ENCODE results near the gene SMAD5. TPM values are rescaled to one million over a fixed set of nuclear protein-coding genes. Genes with fewer than 3 reads are reported as not detected.

The SMAD5 gene
- total RNA-seq, 1 donor from 2014 or later = 33.1 TPM

DNA sequence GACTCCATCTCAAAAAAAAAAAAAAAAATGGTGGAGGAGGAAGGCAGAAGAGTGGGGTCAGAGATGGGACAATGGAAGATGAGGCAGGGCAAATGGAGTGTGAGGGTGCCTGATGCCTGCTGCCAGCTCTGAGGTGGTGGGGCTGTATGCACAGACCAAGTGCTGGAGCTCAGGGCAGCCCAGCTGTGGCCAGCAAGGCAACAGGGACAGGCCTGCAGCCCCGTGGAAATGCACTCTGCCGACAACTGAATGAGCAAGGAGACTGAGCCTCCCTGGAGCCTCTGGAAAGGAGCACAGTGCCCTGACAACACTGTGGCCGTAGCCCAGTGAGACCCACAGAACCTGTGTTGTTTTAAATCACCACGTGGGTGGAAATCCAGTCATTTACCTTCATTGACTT, 83.2 kb downstream of the SMAD5 start:
- DNase-seq (ENCODE audit: low read depth, low spot score) = no peak

DNA sequence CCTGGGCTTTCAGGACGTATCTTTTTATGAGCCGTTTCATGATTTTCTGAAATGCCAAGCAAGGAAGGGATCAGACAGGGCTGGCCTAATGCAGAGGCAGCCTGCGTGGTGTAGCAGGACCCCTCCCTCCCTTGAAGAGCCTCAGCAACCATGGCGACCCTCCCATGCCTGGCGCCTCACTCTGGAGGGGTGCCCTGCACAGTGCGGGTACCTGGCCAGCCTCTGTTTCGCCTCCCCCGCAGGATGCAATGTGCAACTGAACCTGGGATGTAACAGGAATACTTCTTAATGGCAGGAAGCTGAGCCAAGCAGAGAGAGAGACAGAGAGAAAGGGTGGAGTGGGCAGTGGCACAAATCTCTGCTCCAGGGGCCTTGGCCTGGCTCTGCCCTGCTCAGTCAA, 83.6 kb downstream of the SMAD5 start:
- no peak for DNase-seq (ENCODE audit: low read depth, low spot score)

DNA sequence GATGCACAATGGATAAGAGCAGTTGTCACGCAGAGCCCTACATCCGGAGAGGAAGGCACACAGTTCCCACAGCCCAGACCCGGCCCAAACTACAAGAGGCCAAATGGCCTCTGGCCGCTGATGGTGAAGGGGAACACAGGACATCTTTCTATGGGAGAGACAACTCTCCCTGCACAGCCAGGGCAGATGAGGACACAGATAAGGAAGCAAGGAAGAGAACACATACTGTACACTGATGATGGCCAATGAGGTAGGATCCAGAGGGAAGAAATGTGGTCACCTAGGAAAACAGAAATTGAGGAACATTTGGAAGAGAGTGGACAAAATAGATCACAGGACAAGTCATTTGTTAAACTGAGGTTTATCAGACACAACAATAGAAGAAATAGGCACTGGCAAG, 88.7 kb downstream of the SMAD5 start:
- no peak for DNase-seq (ENCODE audit: low read depth, low spot score)

DNA sequence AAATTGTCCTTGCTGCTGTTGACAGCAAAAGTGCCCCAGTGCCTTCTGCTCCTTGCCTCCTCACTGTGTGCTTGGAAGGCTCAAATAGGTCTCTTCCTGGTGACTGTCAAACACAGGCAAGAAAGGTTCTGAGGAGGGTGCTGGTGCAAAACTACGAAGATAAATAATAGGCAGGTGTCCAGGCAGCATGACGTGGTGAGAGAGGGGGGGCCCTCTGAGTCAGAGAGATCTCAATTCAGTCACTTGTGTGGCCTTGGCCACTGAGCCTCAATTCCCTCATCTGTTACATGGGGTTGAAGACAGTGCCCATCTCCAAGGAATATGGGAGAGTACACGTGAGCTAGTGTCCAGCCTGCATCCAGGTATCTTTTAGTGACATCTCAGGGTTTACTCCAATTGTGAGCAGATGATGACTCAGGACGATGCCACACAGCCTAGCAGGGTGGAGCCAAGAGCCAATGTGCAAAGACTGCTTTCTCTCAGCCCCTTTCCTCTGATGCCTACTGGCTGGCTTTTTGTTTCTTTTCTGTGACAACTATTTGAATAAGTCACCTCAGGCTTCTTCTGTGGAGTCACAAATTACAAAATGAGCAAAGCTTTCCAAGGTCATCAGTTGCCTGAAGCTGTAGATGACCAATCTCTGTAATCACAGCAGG, 90.1 kb downstream of the SMAD5 start:
- DNase-seq (ENCODE audit: low read depth, low spot score) = no peak

DNA sequence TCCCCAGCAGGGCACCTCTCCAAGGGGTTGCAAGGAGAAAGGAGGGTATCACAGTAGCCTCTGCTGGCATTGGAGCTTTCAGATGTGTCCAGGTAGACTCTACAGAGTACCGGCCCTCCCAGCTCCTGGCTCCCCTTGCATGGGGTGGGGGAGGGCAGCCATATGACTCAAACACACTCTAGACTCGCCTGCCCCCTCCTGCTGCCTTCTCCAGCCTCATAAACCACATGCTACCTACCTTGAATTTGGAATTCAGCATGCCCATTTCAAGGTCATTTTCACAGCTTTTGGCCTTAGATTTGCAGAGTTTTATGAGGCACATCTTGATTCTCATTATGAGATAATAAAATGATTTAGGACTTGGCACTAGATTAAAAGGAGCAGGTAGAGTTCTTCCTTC, 93.2 kb downstream of the SMAD5 start:
- DNase-seq (ENCODE audit: low read depth, low spot score) = no peak

DNA sequence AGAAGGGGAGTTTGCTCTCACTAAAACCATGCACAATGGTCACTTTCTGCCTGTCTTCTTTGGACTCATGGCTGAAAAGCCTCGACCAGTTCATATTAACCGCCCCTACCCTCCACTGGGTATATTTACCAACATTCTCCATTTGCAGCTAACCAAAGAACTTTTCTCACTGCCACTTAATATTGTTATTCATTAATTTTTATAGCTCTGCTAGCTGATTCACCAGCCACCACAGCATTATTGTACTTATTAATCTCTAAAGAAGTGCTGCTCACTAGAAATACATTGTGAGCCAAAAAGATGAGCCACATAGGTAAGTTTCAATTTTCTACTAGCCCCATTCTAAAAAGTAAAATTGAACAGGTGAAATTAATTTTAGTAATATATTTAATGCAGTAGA, 93.8 kb downstream of the SMAD5 start:
- DNase-seq (ENCODE audit: low read depth, low spot score) = no peak

DNA sequence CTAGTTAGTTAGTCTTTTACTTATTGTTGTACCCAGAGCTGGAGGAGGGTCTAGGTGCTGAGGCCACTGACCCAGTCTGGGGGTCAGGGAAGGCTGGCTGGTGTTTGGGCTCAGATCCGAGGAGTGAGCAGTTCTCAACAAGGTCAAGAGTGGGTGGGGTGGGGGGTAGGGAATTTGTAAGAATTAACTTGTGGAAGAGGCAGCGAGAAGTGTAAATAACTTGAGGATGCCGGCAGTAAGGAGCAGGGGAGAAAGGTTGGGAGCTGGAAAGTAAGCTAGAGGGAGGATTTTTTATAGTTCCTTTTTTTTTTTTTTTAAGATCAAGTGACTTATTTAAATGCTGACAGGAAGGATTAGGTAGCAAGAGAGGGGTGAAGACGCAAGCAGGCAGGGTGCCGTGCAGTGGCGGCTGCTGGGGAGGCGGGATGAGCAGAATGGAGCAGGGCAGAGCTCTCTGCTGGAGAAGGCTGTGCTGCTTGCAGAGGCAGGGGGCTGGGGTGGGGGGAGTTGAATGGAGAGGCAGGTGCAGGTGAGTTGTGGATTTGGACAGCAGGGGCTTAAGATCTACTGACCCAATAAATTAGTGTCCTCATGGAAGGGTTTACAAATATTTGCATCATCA, 95.6 kb downstream of the SMAD5 start:
- DNase-seq (ENCODE audit: low read depth, low spot score) = no peak

DNA sequence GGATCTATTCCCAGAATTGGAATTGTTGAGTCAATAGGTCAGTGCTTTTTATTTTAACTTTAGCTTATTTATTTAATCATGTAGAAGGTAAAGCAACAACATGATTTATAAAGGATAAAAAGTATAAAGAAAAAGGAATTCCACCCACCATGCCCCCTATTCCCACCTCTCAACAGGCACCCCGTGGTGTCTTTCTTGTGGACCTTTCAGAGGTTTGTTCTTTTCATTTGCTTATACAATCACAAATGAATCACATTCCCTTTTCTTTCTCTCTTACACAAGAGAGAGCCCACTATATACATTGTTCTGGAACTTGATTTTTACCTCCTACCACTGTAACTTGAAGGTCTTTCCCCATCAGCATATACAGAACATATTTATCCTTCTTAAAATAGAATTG, 97.5 kb downstream of the SMAD5 start:
- no peak for DNase-seq (ENCODE audit: low read depth, low spot score)

DNA sequence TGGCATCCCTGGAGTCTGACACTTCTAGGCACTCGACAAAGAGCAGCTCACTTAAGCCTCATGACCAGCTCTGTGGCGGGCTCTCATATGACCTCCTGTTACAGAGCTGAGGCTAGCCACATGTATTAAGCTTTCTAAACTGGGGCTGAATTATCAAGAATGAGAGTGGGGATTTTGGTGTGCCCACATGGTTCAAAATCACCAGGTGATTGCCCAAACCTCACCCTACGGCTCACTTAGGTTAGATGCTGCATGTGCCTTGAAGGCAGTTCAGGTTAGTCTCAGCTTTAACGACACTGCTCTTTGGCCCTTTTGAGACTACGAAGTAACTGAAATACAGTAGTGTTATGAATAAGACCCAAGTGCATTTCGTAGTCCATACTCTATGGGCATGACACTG, 99.7 kb downstream of the SMAD5 start:
- no peak for DNase-seq (ENCODE audit: low read depth, low spot score)

Other genes with a start within 250 kb of the SMAD5 start
- not detected in 2 replicates for gene IL9, start 237.0 kb upstream of the SMAD5 start, total RNA-seq
- gene LECT2, start 177.9 kb upstream of the SMAD5 start, total RNA-seq = not detected in 2 replicates
- 6.3 and 16.9 TPM in 2 replicates for gene TGFBI, start 103.9 kb upstream of the SMAD5 start, total RNA-seq
- gene SMIM32, start 60.3 kb downstream of the SMAD5 start, total RNA-seq = not detected in 2 replicates
- not detected in 2 replicates for gene TRPC7, start 232.7 kb downstream of the SMAD5 start, total RNA-seq

All from pulmonary artery endothelial cell (primary cell).